Measurements from ENCODE around the gene LSM6. TPM values are rescaled to one million over a fixed set of nuclear protein-coding genes. Genes with fewer than 3 reads are reported as not detected.

LSM6 gene
- total RNA-seq, 4 donors from 2014 or later = 25.8 to 35.0 (median 29.1) TPM

DNA sequence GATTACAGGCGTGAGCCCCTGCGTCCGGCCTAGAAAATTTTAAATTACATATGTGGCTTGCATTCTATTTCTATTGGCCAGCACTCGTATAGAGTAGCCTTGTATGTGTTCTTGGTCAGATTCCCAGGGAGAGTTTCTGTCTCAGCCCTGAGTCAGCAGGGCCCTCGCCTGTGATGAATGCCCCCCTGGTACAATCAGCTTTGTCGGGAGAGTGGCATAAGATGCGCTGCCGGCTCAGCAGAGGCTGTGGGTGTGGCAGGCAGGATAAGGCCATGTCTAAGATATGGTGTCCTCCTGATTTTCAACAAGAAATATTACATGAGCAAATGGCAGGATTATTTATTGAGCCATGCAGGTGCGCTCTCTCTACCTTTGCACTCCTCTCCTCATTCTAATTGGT is 37.3 kb downstream of the LSM6 start:
- Histone ChIP-seq H3K36me3 (no peaks in the 10 kb centered on the region), H3K9me3 (no peaks in the 10 kb centered on the region), H3K4me3 (no peak overlapping the region), H3K4me1 (no peaks in the 10 kb centered on the region), H3K27ac (no peak overlapping the region), H3K27me3 (no peaks in the 10 kb centered on the region)
- no peak for TF ChIP-seq POLR2A (IDR thresholded peaks at IDR 0.05)
- TF ChIP-seq EP300 (IDR thresholded peaks at IDR 0.05) = no peak
- no peak for TF ChIP-seq CTCF (IDR thresholded peaks at IDR 0.05)
- DNase-seq (ENCODE audit: low spot score in 2 of 2) = no peak
- 86 to 89% methylated on average over 9 of the region's 9 CpGs for WGBS, 2 donors

DNA sequence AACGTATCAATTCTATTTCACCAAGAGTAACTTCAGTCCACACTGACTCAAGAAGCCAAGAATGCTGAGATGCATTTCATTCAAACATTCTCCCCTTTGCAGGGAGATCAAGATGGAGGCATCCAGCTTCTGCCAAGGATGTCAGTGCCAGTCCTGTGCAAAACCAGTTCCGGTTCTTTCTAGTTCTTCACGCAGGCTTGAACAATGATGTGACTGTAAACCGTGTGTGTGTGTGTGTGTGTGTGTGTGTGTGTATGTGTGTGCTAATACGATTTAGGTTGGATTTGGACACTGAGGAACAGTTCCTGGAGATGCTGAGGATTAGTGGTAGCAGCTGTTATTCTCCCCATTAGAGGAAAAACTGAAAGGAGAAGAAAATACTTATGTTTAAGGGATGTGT is 38.7 kb downstream of the LSM6 start, which contains the start of gene REELD1:
TSS of gene REELD1 (plus strand) at position 301 of the 400 bp plus-strand sequence. CDS start 2,415 bp downstream, outside the sequence.
- TF ChIP-seq POLR2A (IDR thresholded peaks at IDR 0.05) (no peak), CTCF (IDR thresholded peaks at IDR 0.05) (no peak), EP300 (IDR thresholded peaks at IDR 0.05) (no peak)
- 60 to 76% methylated on average over 5 of the region's 5 CpGs for WGBS, 2 donors
- H3K27me3 ChIP-seq = no peaks in the 10 kb centered on the region
- H3K27ac ChIP-seq = no peak within 1 kb of the TSS
- no peaks in the 10 kb centered on the region for H3K4me1 ChIP-seq
- no peak for DNase-seq (ENCODE audit: low spot score in 2 of 2)
- H3K36me3 ChIP-seq = no peaks in the 10 kb centered on the region
- H3K9me3 ChIP-seq = no peaks in the 10 kb centered on the region
- no peak within 1 kb of the TSS for H3K4me3 ChIP-seq

DNA sequence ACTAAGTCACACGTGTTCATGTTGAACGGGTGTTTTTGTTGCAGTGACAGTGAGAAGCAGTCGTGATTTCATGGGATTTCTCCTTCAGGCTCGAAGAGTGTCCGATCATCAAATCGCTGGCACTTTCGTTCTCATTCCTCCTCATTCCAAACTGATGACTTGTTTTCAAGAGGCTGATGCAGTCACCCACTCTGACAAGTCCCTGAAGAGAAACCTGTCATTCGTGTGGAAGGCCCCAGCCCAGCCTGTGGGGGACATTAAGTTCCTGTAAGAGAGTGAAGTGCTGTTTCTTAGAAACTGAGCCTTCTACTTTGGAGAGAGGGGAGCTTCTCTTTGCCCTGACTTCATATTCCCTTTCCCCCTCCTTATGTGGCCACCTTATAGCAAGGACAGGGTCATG is 46.8 kb downstream of the LSM6 start:
- TF ChIP-seq POLR2A (IDR thresholded peaks at IDR 0.05) (no peak), CTCF (IDR thresholded peaks at IDR 0.05) (no peak), EP300 (IDR thresholded peaks at IDR 0.05) (no peak)
- WGBS, 2 donors = 69 to 83% methylated on average over 8 of the region's 8 CpGs
- H3K27me3 ChIP-seq = no peaks in the 10 kb centered on the region
- H3K4me3 ChIP-seq = no peak overlapping the region
- H3K9me3 ChIP-seq = no peaks in the 10 kb centered on the region
- H3K36me3 ChIP-seq = no peaks in the 10 kb centered on the region
- no peak overlapping the region for H3K27ac ChIP-seq
- no peak for DNase-seq (ENCODE audit: low spot score in 2 of 2)
- H3K4me1 ChIP-seq = no peaks in the 10 kb centered on the region

DNA sequence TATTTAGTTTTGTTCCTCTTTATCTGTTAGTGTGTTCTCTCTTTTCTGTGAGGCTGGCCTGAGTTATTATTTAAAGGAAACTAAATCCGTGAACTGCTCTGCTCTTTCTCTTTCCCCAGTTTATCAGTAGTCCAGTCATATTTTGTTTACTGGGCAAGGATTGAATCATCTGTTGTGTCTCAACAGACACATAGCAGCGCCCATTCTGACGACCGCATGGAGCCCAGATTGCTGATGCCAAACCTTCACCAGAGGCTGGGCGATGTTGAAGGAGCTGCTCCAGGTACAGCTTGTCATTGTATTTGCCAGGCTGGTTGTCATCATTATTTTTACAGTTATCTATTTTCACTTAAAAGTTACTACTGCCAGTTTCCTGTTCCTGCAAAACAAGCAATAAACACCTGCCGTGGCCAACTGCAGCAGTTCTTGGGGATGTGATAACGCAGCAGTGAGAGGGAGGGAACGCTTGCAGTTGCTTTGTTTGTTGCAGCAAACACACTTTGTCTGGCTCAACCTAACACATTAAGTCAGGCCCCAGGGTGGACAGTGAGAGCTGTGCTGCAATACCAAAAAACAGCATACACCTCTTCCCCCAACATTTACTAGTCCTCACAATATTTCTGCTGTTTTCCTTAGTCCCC is 48.9 kb downstream of the LSM6 start:
- H3K4me3 ChIP-seq = no peak overlapping the region
- H3K36me3 ChIP-seq = no peaks in the 10 kb centered on the region
- H3K27me3 ChIP-seq = no peaks in the 10 kb centered on the region
- H3K9me3 ChIP-seq = no peaks in the 10 kb centered on the region
- WGBS, 2 donors = 58 to 62% methylated on average over 8 of the region's 8 CpGs
- H3K27ac ChIP-seq = no peak overlapping the region
- H3K4me1 ChIP-seq = no peaks in the 10 kb centered on the region
- no peak for DNase-seq (ENCODE audit: low spot score in 2 of 2)
- TF ChIP-seq CTCF (IDR thresholded peaks at IDR 0.05) = no peak
- no peak for TF ChIP-seq EP300 (IDR thresholded peaks at IDR 0.05)
- no peak for TF ChIP-seq POLR2A (IDR thresholded peaks at IDR 0.05)

DNA sequence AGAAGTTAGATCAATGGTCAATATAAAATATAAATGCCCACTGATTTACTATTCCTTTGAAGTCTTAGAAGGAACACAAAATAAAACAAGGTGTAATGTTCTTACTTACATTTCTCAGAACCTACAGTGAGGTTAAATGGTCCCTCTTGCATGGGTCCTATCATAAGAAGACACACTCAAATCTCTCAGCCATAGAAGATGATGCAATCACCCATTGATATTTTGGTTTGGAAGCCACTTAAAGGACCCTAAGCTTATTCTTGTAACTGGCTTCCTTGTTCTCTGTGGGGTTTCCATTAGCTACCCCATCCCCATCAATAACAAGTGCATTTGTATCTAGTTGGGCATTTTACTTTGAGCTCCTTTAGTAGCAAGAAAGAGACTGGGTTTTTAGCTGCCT is 53.9 kb downstream of the LSM6 start:
- H3K36me3 ChIP-seq = no peaks in the 10 kb centered on the region
- H3K4me3 ChIP-seq = no peak overlapping the region
- H3K27me3 ChIP-seq = no peaks in the 10 kb centered on the region
- no peak for DNase-seq (ENCODE audit: low spot score in 2 of 2)
- H3K4me1 ChIP-seq = no peaks in the 10 kb centered on the region
- TF ChIP-seq EP300 (IDR thresholded peaks at IDR 0.05) (no peak), POLR2A (IDR thresholded peaks at IDR 0.05) (no peak), CTCF (IDR thresholded peaks at IDR 0.05) (no peak)
- H3K9me3 ChIP-seq = peaks cover 0 to 8% (median 0%) of the 10 kb centered on the region in 4 donors
- H3K27ac ChIP-seq = no peak overlapping the region
